ENCODE data around the gene NELFA.

NELFA gene

GRCh38 chr4:2008921-2009650 is at the start of gene NELFA:
TSS of gene NELFA (minus strand) at chr4:2008974. CDS start at chr4:2008959, 15 bp downstream.
- peak; percentile 97 for DNase-seq (ENCODE audit: low spot score)

- no peak for DNase-seq (ENCODE audit: low spot score)
Observed at GRCh38 chr4:2057382-2058065, 48.8 kb upstream of the NELFA start.

GRCh38 chr4:2054217-2054616 is 45.4 kb upstream of the NELFA start:
- DNase-seq (ENCODE audit: low spot score): no peak

- DNase-seq (ENCODE audit: low spot score): no peak
Observed at GRCh38 chr4:2051086-2051485, 42.3 kb upstream of the NELFA start.

GRCh38 chr4:2049811-2050210 is 41.0 kb upstream of the NELFA start:
- DNase-seq (ENCODE audit: low spot score): no peak

GRCh38 chr4:2049381-2049780 is 40.6 kb upstream of the NELFA start:
- no peak for DNase-seq (ENCODE audit: low spot score)

GRCh38 chr4:2048831-2049230 is 40.1 kb upstream of the NELFA start:
- DNase-seq (ENCODE audit: low spot score): no peak

GRCh38 chr4:2047781-2048581 is 39.2 kb upstream of the NELFA start:
- no peak for DNase-seq (ENCODE audit: low spot score)

GRCh38 chr4:2047031-2047660 is 38.4 kb upstream of the NELFA start:
- DNase-seq (ENCODE audit: low spot score): no peak

GRCh38 chr4:2046031-2046961 is 37.5 kb upstream of the NELFA start:
- no peak for DNase-seq (ENCODE audit: low spot score)

- no peak for DNase-seq (ENCODE audit: low spot score)
Observed at GRCh38 chr4:2045518-2045951, 36.8 kb upstream of the NELFA start.

GRCh38 chr4:2044542-2045517 is 36.1 kb upstream of the NELFA start:
- no peak for DNase-seq (ENCODE audit: low spot score)

- DNase-seq (ENCODE audit: low spot score): no peak
Observed at GRCh38 chr4:2044119-2044485, 35.3 kb upstream of the NELFA start.

GRCh38 chr4:2043396-2044118 is 34.8 kb upstream of the NELFA start:
- DNase-seq (ENCODE audit: low spot score): no peak

- no peak for DNase-seq (ENCODE audit: low spot score)
Observed at GRCh38 chr4:2042947-2043395, 34.2 kb upstream of the NELFA start.

- DNase-seq (ENCODE audit: low spot score): no peak
Observed at GRCh38 chr4:2042204-2042946, 33.6 kb upstream of the NELFA start.

- peak; percentile 12 for DNase-seq (ENCODE audit: low spot score)
Observed at GRCh38 chr4:2041239-2042130, 32.7 kb upstream of the NELFA start.

Measured in hematopoietic multipotent progenitor cell treated with erythropoietin and hydrocortisone succinate and interleukin-3 and kit ligand, for 15 days (in vitro differentiated cells).